Karpas-422 (cell line): ENCODE data around the gene CAMK2N2. TPM values are rescaled to one million over a fixed set of nuclear protein-coding genes. Genes with fewer than 3 reads are reported as not detected.

Experiments used
- DNase-seq: peaks from one replicate; pipeline ENCODE4 v3.0.0-alpha.2; 2015
- H2AFZ ChIP-seq: fragments of 200-600 bp; sonication (generic); 2 replicates; pipeline ENCODE4 v1.6.1; 2014; ENCODE audit warnings: antibody characterized with exemption, low read length, mixed read lengths
- H3K27ac ChIP-seq: fragments of 200-600 bp; sonication (generic); 2 replicates; pipeline ENCODE4 v1.5.1; 2014; ENCODE audit warnings: mild to moderate bottlenecking, low read length, moderate library complexity
- H3K27me3 ChIP-seq: fragments of 200-600 bp; sonication (generic); 2 replicates; pipeline ENCODE4 v1.6.1; 2014; ENCODE audit warnings: low read length, mixed read lengths
- H3K36me3 ChIP-seq: fragments of 200-600 bp; sonication (generic); 2 replicates; pipeline ENCODE4 v1.6.1; 2014; ENCODE audit warnings: low read length, mixed read lengths; ENCODE audit not compliant: insufficient read depth
- H3K4me1 ChIP-seq: fragments of 200-600 bp; sonication (generic); 2 replicates; pipeline ENCODE4 v1.6.1; 2014; ENCODE audit warnings: mild to moderate bottlenecking, low read length, mixed read lengths
- H3K4me2 ChIP-seq: fragments of 200-600 bp; sonication (generic); 2 replicates; pipeline ENCODE4 v1.6.1; 2014; ENCODE audit warnings: low read length, low read depth, mild to moderate bottlenecking; ENCODE audit not compliant: poor library complexity, severe bottlenecking
- H3K4me3 ChIP-seq: fragments of 200-600 bp; sonication (generic); 2 replicates; pipeline ENCODE4 v1.5.1; 2014; ENCODE audit warnings: mild to moderate bottlenecking, antibody characterized with exemption, low read length, mixed read lengths
- H3K79me2 ChIP-seq: fragments of 200-600 bp; sonication (generic); 2 replicates; pipeline ENCODE4 v1.6.1; 2014; ENCODE audit warnings: mild to moderate bottlenecking, low read length, mixed read lengths
- H3K9ac ChIP-seq: fragments of 200-600 bp; sonication (generic); 2 replicates; pipeline ENCODE4 v1.6.0; 2014; ENCODE audit warnings: low read length
- H3K9me2 ChIP-seq: fragments of 200-600 bp; sonication (generic), shearing (Covaris generic); replicated peaks from 2 replicates; pipeline ENCODE4 v1.6.0; 2014; ENCODE audit warnings: mild to moderate bottlenecking, low read length, moderate library complexity; ENCODE audit not compliant: insufficient read depth
- H3K9me3 ChIP-seq: fragments of 300-700, 200-600 bp; sonication (generic); 2 replicates; pipeline ENCODE4 v1.6.1; 2014; ENCODE audit warnings: low read length, mixed read lengths
- H4K20me1 ChIP-seq: fragments of 200-600 bp; sonication (generic); 2 replicates; pipeline ENCODE4 v1.6.1; 2014; ENCODE audit warnings: mild to moderate bottlenecking, antibody characterized with exemption, low read length, low read depth; ENCODE audit not compliant: insufficient read depth
- total RNA-seq: library from RNA; depleted of rRNA; stranded (reverse); fragments of >200 nt; shearing (Covaris generic); gene quantifications from 2 replicates; pipeline ENCODE4 v1.2.3, GENCODE V29; 2014; ENCODE audit warnings: low replicate concordance

CAMK2N2 gene
- total RNA-seq, 1 experiment from 2014 or later, result 9.5 TPM

GRCh38 chr3:184250167-184250828 lies 11.1 kb downstream of the CAMK2N2 start:
- H3K4me1 ChIP-seq, result peaks cover 17% of the 10 kb centered on the region
- no peaks in the 10 kb centered on the region for H3K36me3 ChIP-seq
- no peaks in the 10 kb centered on the region for H4K20me1 ChIP-seq
- H3K27ac ChIP-seq, result peak overlapping the region; percentile 87
- peak overlapping the region; percentile 71; the same call in 1 of the 2 replicates for H2AFZ ChIP-seq
- DNase-seq, result peak; percentile 99
- H3K9me3 ChIP-seq, result no peaks in the 10 kb centered on the region
- H3K79me2 ChIP-seq, result peaks cover 61% of the 10 kb centered on the region
- peak overlapping the region; percentile 93 for H3K9ac ChIP-seq
- no peaks in the 10 kb centered on the region for H3K9me2 ChIP-seq
- no peaks in the 10 kb centered on the region for H3K27me3 ChIP-seq
- H3K4me3 ChIP-seq, result peak overlapping the region; percentile 80
- H3K4me2 ChIP-seq, result peak overlapping the region; percentile 100

GRCh38 chr3:184249412-184250166 lies 11.8 kb downstream of the CAMK2N2 start, which contains the start of gene EEF1AKMT4:
EEF1AKMT4 (plus strand) TSS chr3:184249672; CDS start chr3:184249695, 23 bp downstream.
- no peaks in the 10 kb centered on the region for H4K20me1 ChIP-seq
- peaks cover 6% of the 10 kb centered on the region; the same call in 1 of the 2 replicates for H3K36me3 ChIP-seq
- no peaks in the 10 kb centered on the region for H3K27me3 ChIP-seq
- H3K79me2 ChIP-seq, result peaks cover 54% of the 10 kb centered on the region
- peaks cover 17% of the 10 kb centered on the region for H3K4me1 ChIP-seq
- H3K9ac ChIP-seq, result peak within 1 kb of the TSS; percentile 93
- H3K4me2 ChIP-seq, result peak within 1 kb of the TSS; percentile 100
- no peaks in the 10 kb centered on the region for H3K9me3 ChIP-seq
- H2AFZ ChIP-seq, result peak within 1 kb of the TSS; percentile 95
- peak; percentile 100 for DNase-seq
- H3K27ac ChIP-seq, result peak within 1 kb of the TSS; percentile 88
- H3K9me2 ChIP-seq, result no peaks in the 10 kb centered on the region
- H3K4me3 ChIP-seq, result peak within 1 kb of the TSS; percentile 80

GRCh38 chr3:184248454-184249411 lies 12.6 kb downstream of the CAMK2N2 start, which contains the start of gene ALG3:
ALG3 (minus strand) TSS chr3:184248962; CDS start chr3:184248940, 22 bp downstream.
- Histone ChIP-seq H3K4me3 (peak within 1 kb of the TSS; percentile 80), H3K79me2 (peaks cover 48% of the 10 kb centered on the region)

GRCh38 chr3:184242297-184242685 lies 19.1 kb downstream of the CAMK2N2 start:
- H2AFZ ChIP-seq, result no peak overlapping the region
- H3K27me3 ChIP-seq, result no peaks in the 10 kb centered on the region
- 0 out of 2 replicates have a peak, but pooled peaks cover 5% of the 10 kb centered on the region for H4K20me1 ChIP-seq
- no peak overlapping the region for H3K9ac ChIP-seq
- peaks cover 19% of the 10 kb centered on the region; the same call in 1 of the 2 replicates for H3K36me3 ChIP-seq
- no peak overlapping the region for H3K27ac ChIP-seq
- no peak overlapping the region for H3K4me3 ChIP-seq
- H3K4me1 ChIP-seq, result peaks cover 3% of the 10 kb centered on the region; the same call in 1 of the 2 replicates
- H3K79me2 ChIP-seq, result peaks cover 5% of the 10 kb centered on the region
- H3K9me2 ChIP-seq, result no peaks in the 10 kb centered on the region
- DNase-seq, result no peak
- H3K9me3 ChIP-seq, result no peaks in the 10 kb centered on the region
- H3K4me2 ChIP-seq, result no peak overlapping the region

More at GRCh38 chr3:184248454-184249411, 12.6 kb downstream of the CAMK2N2 start, which contains the start of gene ALG3:
- H3K9me2 ChIP-seq, result no peaks in the 10 kb centered on the region
- peak within 1 kb of the TSS; percentile 88 for H3K27ac ChIP-seq
- peaks cover 9% of the 10 kb centered on the region; the same call in 1 of the 2 replicates for H3K36me3 ChIP-seq
- H3K9ac ChIP-seq, result peak within 1 kb of the TSS; percentile 93
- no peaks in the 10 kb centered on the region for H4K20me1 ChIP-seq
- H3K4me2 ChIP-seq, result peak within 1 kb of the TSS; percentile 100
- H3K4me1 ChIP-seq, result peaks cover 17% of the 10 kb centered on the region
- peak; percentile 98 for DNase-seq
- H3K9me3 ChIP-seq, result no peaks in the 10 kb centered on the region
- H3K27me3 ChIP-seq, result no peaks in the 10 kb centered on the region
- H2AFZ ChIP-seq, result peak within 1 kb of the TSS; percentile 95

- Histone ChIP-seq H3K79me2 (no peaks in the 10 kb centered on the region; the same call in 1 of the 2 replicates), H3K27me3 (no peaks in the 10 kb centered on the region), H3K36me3 (peaks cover 19% of the 10 kb centered on the region; the same call in 1 of the 2 replicates), H3K9ac (no peak overlapping the region), H4K20me1 (0 out of 2 replicates have a peak, but pooled peaks cover 5% of the 10 kb centered on the region), H3K9me2 (no peaks in the 10 kb centered on the region), H3K9me3 (no peaks in the 10 kb centered on the region), H2AFZ (no peak overlapping the region), H3K4me1 (peaks cover 3% of the 10 kb centered on the region), H3K4me3 (no peak overlapping the region), H3K27ac (no peak overlapping the region), H3K4me2 (no peak overlapping the region)
- DNase-seq, result peak; percentile 86
Measured at GRCh38 chr3:184241447-184242296, 19.7 kb downstream of the CAMK2N2 start.

GRCh38 chr3:184241141-184241446 lies 20.3 kb downstream of the CAMK2N2 start:
- Histone ChIP-seq H3K9ac (no peak overlapping the region), H3K36me3 (peaks cover 19% of the 10 kb centered on the region; the same call in 1 of the 2 replicates), H2AFZ (no peak overlapping the region), H3K79me2 (no peaks in the 10 kb centered on the region; the same call in 1 of the 2 replicates), H3K4me3 (no peak overlapping the region), H3K27me3 (no peaks in the 10 kb centered on the region), H3K9me2 (no peaks in the 10 kb centered on the region), H3K27ac (no peak overlapping the region), H3K9me3 (no peaks in the 10 kb centered on the region), H4K20me1 (0 out of 2 replicates have a peak, but pooled peaks cover 5% of the 10 kb centered on the region), H3K4me1 (peaks cover 3% of the 10 kb centered on the region), H3K4me2 (no peak overlapping the region)
- DNase-seq, result no peak
